ENCODE results near the gene TTC28.
A peak's percentile ranks its signal among the peaks of the same experiment; 100 is the strongest.
"Not testable (repeated sequence)": the region's sequence is repeated elsewhere in the genome, so short reads cannot be mapped to it uniquely, and the experiment has no call there.

Gene TTC28

DNA sequence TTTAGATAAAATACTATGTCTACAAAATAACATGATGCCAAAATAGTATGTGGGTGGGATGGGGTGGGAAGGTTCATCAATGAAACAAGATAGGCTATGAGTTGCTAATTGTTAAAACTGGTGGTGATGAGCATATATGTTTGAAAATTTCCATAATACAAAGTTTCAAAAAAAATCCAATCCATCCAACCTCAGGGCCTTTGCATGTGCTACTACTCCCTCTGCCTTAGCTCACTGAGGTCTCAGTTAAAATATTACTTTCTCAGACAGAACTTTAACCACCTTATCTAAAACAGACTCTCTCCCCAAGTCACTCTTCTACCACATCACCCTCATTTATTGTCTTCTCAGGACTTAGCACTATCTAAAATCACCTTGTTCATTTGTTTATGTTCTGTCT lies 201.1 kb downstream of the TTC28 start:
- TF ChIP-seq EZH2phosphoT487 (IDR thresholded peaks at IDR 0.05; ENCODE audit: borderline replicate concordance) = no peak
- TF ChIP-seq, protein P1, sequence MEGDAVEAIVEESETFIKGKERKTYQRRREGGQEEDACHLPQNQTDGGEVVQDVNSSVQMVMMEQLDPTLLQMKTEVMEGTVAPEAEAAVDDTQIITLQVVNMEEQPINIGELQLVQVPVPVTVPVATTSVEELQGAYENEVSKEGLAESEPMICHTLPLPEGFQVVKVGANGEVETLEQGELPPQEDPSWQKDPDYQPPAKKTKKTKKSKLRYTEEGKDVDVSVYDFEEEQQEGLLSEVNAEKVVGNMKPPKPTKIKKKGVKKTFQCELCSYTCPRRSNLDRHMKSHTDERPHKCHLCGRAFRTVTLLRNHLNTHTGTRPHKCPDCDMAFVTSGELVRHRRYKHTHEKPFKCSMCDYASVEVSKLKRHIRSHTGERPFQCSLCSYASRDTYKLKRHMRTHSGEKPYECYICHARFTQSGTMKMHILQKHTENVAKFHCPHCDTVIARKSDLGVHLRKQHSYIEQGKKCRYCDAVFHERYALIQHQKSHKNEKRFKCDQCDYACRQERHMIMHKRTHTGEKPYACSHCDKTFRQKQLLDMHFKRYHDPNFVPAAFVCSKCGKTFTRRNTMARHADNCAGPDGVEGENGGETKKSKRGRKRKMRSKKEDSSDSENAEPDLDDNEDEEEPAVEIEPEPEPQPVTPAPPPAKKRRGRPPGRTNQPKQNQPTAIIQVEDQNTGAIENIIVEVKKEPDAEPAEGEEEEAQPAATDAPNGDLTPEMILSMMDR (conservative IDR thresholded peaks at IDR 0.05; ENCODE audit: low read length) = no peak
- no peaks in the 10 kb centered on the region for H3K9me3 ChIP-seq (ENCODE audit: insufficient read depth, low read depth, low read length)
- no peaks in the 10 kb centered on the region for H3K9me2 ChIP-seq (replicated peaks; ENCODE audit: low read depth, low read length)
- no peaks in the 10 kb centered on the region for H3F3A ChIP-seq (ENCODE audit: low read depth)
- H3K27me3 ChIP-seq (ENCODE audit: insufficient read depth, low read length, poor library complexity, severe bottlenecking) = no peaks in the 10 kb centered on the region
- peaks cover 33% of the 10 kb centered on the region for H3K4me1 ChIP-seq (ENCODE audit: insufficient read depth, low read length, poor library complexity, severe bottlenecking)
- no peaks in the 10 kb centered on the region for H4K20me1 ChIP-seq (ENCODE audit: insufficient read depth, low read length, poor library complexity, severe bottlenecking)
- no peak overlapping the region for H2AFZ ChIP-seq (ENCODE audit: low read length)
- H3K36me3 ChIP-seq (ENCODE audit: insufficient read depth, low read length) = no peaks in the 10 kb centered on the region
- H3K9ac ChIP-seq (ENCODE audit: low read depth, low read length, poor library complexity, severe bottlenecking) = no peak overlapping the region
- no peaks in the 10 kb centered on the region for H3K79me2 ChIP-seq (ENCODE audit: insufficient read depth, low read length)
- H3K4me2 ChIP-seq (ENCODE audit: low read depth, low read length, poor library complexity, severe bottlenecking) = no peak overlapping the region
- H3K4me3 ChIP-seq (ENCODE audit: low read length, poor library complexity, severe bottlenecking) = no peak overlapping the region

DNA sequence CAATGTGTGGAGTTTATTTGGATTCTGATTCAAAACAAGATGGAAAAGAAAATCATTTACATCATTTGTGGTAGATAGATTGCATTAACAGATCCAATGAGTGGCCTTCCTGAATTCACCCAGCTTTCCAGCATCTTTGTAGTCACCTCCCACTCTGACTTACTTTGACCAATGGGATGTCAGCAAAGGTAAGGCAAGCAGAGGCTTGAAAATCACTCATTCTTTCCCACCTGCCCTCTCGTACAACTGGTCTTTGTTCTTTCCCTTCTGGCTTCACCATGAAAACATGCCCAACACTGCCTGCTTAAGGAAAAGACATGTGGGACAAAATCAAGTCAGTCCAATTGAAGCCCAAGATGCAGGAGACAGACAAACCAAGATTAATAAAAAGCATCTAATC lies 202.1 kb downstream of the TTC28 start:
- TF ChIP-seq EZH2phosphoT487 (IDR thresholded peaks at IDR 0.05; ENCODE audit: borderline replicate concordance) = no peak
- TF ChIP-seq, protein P1 (conservative IDR thresholded peaks at IDR 0.05; ENCODE audit: low read length) = no peak
- no peaks in the 10 kb centered on the region for H3F3A ChIP-seq (ENCODE audit: low read depth)
- no peaks in the 10 kb centered on the region for H3K27me3 ChIP-seq (ENCODE audit: insufficient read depth, low read length, poor library complexity, severe bottlenecking)

DNA sequence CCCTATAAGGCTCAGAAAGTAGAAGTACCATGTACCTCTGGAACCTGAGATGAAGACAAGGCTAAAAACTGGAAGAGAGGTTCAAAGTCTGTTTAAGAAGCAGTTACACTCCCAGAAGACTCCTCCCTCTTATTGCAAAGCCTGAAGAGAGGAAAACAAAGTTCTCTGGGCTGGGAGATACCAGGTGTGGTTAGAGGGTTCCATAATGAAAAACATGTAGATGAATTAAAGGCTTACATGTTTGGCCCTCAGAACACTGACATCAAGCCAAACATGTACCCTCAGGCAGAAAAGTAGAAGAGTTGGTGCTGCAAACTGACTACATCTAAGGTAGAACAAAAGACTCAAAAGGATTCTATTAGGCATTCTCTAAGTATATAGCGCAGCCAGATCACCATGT lies 205.3 kb downstream of the TTC28 start:
- Histone ChIP-seq H3K27me3 (ENCODE audit: insufficient read depth, low read length, poor library complexity, severe bottlenecking) (no peaks in the 10 kb centered on the region), H3K9me3 (ENCODE audit: insufficient read depth, low read depth, low read length) (no peaks in the 10 kb centered on the region), H3K79me2 (ENCODE audit: insufficient read depth, low read length) (no peaks in the 10 kb centered on the region), H3K4me1 (ENCODE audit: insufficient read depth, low read length, poor library complexity, severe bottlenecking) (peaks cover 36% of the 10 kb centered on the region), H3K4me2 (ENCODE audit: low read depth, low read length, poor library complexity, severe bottlenecking) (no peak overlapping the region), H4K20me1 (ENCODE audit: insufficient read depth, low read length, poor library complexity, severe bottlenecking) (no peaks in the 10 kb centered on the region), H3K9ac (ENCODE audit: low read depth, low read length, poor library complexity, severe bottlenecking) (no peak overlapping the region), H3F3A (ENCODE audit: low read depth) (no peaks in the 10 kb centered on the region), H3K4me3 (ENCODE audit: low read length, poor library complexity, severe bottlenecking) (no peak overlapping the region), H2AFZ (ENCODE audit: low read length) (peak overlapping the region; percentile 5; the same call in 1 of the 2 replicates), H3K36me3 (ENCODE audit: insufficient read depth, low read length) (no peaks in the 10 kb centered on the region), H3K9me2 (replicated peaks; ENCODE audit: low read depth, low read length) (no peaks in the 10 kb centered on the region)
- no peak for TF ChIP-seq EZH2phosphoT487 (IDR thresholded peaks at IDR 0.05; ENCODE audit: borderline replicate concordance)

More for the DNA sequence above, 202.1 kb downstream of the TTC28 start:
- peaks cover 33% of the 10 kb centered on the region for H3K4me1 ChIP-seq (ENCODE audit: insufficient read depth, low read length, poor library complexity, severe bottlenecking)
- no peak overlapping the region for H3K4me3 ChIP-seq (ENCODE audit: low read length, poor library complexity, severe bottlenecking)
- H3K9me3 ChIP-seq (ENCODE audit: insufficient read depth, low read depth, low read length) = no peaks in the 10 kb centered on the region
- no peak overlapping the region for H2AFZ ChIP-seq (ENCODE audit: low read length)
- no peaks in the 10 kb centered on the region for H3K36me3 ChIP-seq (ENCODE audit: insufficient read depth, low read length)
- no peak overlapping the region for H3K4me2 ChIP-seq (ENCODE audit: low read depth, low read length, poor library complexity, severe bottlenecking)
- no peaks in the 10 kb centered on the region for H3K9me2 ChIP-seq (replicated peaks; ENCODE audit: low read depth, low read length)
- H4K20me1 ChIP-seq (ENCODE audit: insufficient read depth, low read length, poor library complexity, severe bottlenecking) = no peaks in the 10 kb centered on the region
- no peaks in the 10 kb centered on the region for H3K79me2 ChIP-seq (ENCODE audit: insufficient read depth, low read length)
- no peak overlapping the region for H3K9ac ChIP-seq (ENCODE audit: low read depth, low read length, poor library complexity, severe bottlenecking)

DNA sequence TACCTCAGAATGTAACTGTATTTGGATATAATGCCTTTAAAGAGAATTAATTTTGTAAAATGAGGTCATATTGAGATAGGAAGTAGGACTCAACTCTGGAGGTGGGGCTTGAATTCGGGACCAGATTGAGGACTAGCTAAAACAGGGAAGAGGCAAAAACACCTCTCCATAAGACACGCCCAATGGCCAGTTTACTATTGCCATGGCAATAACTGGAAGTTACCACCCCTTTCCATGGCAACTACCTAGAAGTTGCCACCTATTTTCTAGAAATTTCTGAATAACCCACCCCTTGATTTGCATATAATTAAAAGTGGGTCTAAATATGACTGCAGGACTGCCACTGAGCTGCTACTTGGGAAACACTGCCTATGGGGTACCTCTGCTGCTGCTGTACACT lies 206.4 kb downstream of the TTC28 start:
- Histone ChIP-seq H3K9me3 (ENCODE audit: insufficient read depth, low read depth, low read length) (no peaks in the 10 kb centered on the region), H2AFZ (ENCODE audit: low read length) (no peak overlapping the region), H4K20me1 (ENCODE audit: insufficient read depth, low read length, poor library complexity, severe bottlenecking) (no peaks in the 10 kb centered on the region), H3K36me3 (ENCODE audit: insufficient read depth, low read length) (no peaks in the 10 kb centered on the region), H3K9me2 (replicated peaks; ENCODE audit: low read depth, low read length) (no peaks in the 10 kb centered on the region), H3K27me3 (ENCODE audit: insufficient read depth, low read length, poor library complexity, severe bottlenecking) (no peaks in the 10 kb centered on the region), H3F3A (ENCODE audit: low read depth) (no peaks in the 10 kb centered on the region), H3K4me2 (ENCODE audit: low read depth, low read length, poor library complexity, severe bottlenecking) (no peak overlapping the region), H3K4me1 (ENCODE audit: insufficient read depth, low read length, poor library complexity, severe bottlenecking) (peaks cover 34% of the 10 kb centered on the region), H3K4me3 (ENCODE audit: low read length, poor library complexity, severe bottlenecking) (no peak overlapping the region), H3K79me2 (ENCODE audit: insufficient read depth, low read length) (no peaks in the 10 kb centered on the region), H3K9ac (ENCODE audit: low read depth, low read length, poor library complexity, severe bottlenecking) (no peak overlapping the region)
- no peak for TF ChIP-seq EZH2phosphoT487 (IDR thresholded peaks at IDR 0.05; ENCODE audit: borderline replicate concordance)
- TF ChIP-seq, protein P1 (conservative IDR thresholded peaks at IDR 0.05; ENCODE audit: low read length) = no peak

DNA sequence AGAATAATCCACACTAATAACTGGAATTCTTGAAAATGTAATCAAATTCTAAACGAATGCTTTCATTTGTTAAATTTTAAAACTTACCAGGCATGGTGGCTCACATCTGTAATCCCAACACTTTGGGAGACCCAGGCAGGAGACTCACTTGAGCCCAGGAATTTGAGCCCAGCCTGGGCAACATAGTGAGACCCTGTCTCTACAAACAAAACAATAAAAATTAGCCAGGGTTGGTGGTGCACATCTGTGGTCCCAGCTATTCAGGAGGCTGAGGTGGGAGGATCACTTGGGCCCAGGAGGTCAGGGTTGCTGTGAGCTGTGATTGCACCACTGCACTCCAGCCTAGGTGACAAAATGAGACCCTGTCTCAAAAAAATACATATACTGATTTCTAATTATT lies 212.6 kb downstream of the TTC28 start:
- H3K4me1 ChIP-seq (ENCODE audit: insufficient read depth, low read length, poor library complexity, severe bottlenecking) = peaks cover 34% of the 10 kb centered on the region
- not testable (repeated sequence) for H3K27me3 ChIP-seq (ENCODE audit: insufficient read depth, low read length, poor library complexity, severe bottlenecking)

More for the DNA sequence above, 212.6 kb downstream of the TTC28 start:
- H3K79me2 ChIP-seq (ENCODE audit: insufficient read depth, low read length); H3K36me3 ChIP-seq (ENCODE audit: insufficient read depth, low read length); H3K9me2 ChIP-seq (replicated peaks; ENCODE audit: low read depth, low read length); H2AFZ ChIP-seq (ENCODE audit: low read length); H3K9me3 ChIP-seq (ENCODE audit: insufficient read depth, low read depth, low read length); H3F3A ChIP-seq (ENCODE audit: low read depth); H3K9ac ChIP-seq (ENCODE audit: low read depth, low read length, poor library complexity, severe bottlenecking); H3K4me2 ChIP-seq (ENCODE audit: low read depth, low read length, poor library complexity, severe bottlenecking); H4K20me1 ChIP-seq (ENCODE audit: insufficient read depth, low read length, poor library complexity, severe bottlenecking); H3K4me3 ChIP-seq (ENCODE audit: low read length, poor library complexity, severe bottlenecking): not testable (repeated sequence)

All from Loucy (cell line).